Loucy (cell line): ENCODE measurements around the gene SRP72.

Experiments
- CTCF ChIP-seq: fragments of 200-600 bp; sonication (generic); conservative IDR thresholded peaks from 2 replicates; pipeline ENCODE4 v1.5.1; 2014; ENCODE audit warnings: mild to moderate bottlenecking, antibody characterized with exemption, low read length
- EZH2phosphoT487 ChIP-seq: fragments of 200-600 bp; IDR thresholded peaks from 2 replicates; pipeline ENCODE4 v1.6.1; 2018; ENCODE audit warnings: antibody characterized with exemption, mild to moderate bottlenecking, moderate library complexity, borderline replicate concordance

- no peak for TF ChIP-seq EZH2phosphoT487
- peak; percentile 73 for TF ChIP-seq CTCF
Observed at GRCh38 chr4:56544573-56545131, 77.2 kb downstream of the SRP72 start.
